Neuronal stem cell (in vitro differentiated cells): Measurements from ENCODE around the gene TNFSF18.

Experiments
- DNase-seq: peaks from one replicate; pipeline ENCODE4 v3.0.0-alpha.2; 2013; ENCODE audit warnings: low spot score
- H2AFZ ChIP-seq: one replicate; pipeline ENCODE4 v1.6.1; 2013; ENCODE audit warnings: mild to moderate bottlenecking, low read length, inconsistent platforms
- H2AK5ac ChIP-seq: 2 replicates; pipeline ENCODE4 v1.6.1; 2013; ENCODE audit warnings: low read depth, mild to moderate bottlenecking, inconsistent platforms, low read length, moderate library complexity, mixed read lengths
- H2BK120ac ChIP-seq: 2 replicates; pipeline ENCODE4 v1.6.1; 2013; ENCODE audit warnings: low read depth, mild to moderate bottlenecking, inconsistent platforms, low read length, moderate library complexity, mixed read lengths
- H2BK12ac ChIP-seq: one replicate; pipeline ENCODE4 v1.6.1; 2013; ENCODE audit warnings: low read length, inconsistent platforms
- H2BK15ac ChIP-seq: 2 replicates; pipeline ENCODE4 v1.6.1; 2013; ENCODE audit warnings: mild to moderate bottlenecking, low read length, inconsistent platforms, mixed read lengths
- H2BK5ac ChIP-seq: one replicate; pipeline ENCODE4 v1.6.1; 2013; ENCODE audit warnings: inconsistent platforms, mild to moderate bottlenecking, low read length, moderate library complexity
- H3K14ac ChIP-seq: one replicate; pipeline ENCODE4 v1.6.1; 2013; ENCODE audit warnings: low read length, inconsistent platforms
- H3K18ac ChIP-seq: 2 replicates; pipeline ENCODE4 v1.6.1; 2013; ENCODE audit warnings: low read length, inconsistent platforms
- H3K23ac ChIP-seq: 2 replicates; pipeline ENCODE4 v1.6.1; 2013; ENCODE audit warnings: low read depth, mild to moderate bottlenecking, mixed read lengths, low read length, inconsistent platforms; ENCODE audit not compliant: poor library complexity
- H3K27ac ChIP-seq: replicated peaks from 3 replicates; pipeline ENCODE4 v1.5.1; 2013; ENCODE audit warnings: low read length, inconsistent platforms
- H3K27me3 ChIP-seq, 3 experiments: 2 replicates each; pipeline ENCODE4 v1.6.1; 2013; ENCODE audit warnings: low read length in 3 of 3, mild to moderate bottlenecking in 2 of 3, inconsistent platforms in 1 of 3, low read depth in 1 of 3, mixed read lengths in 1 of 3, moderate library complexity in 1 of 3; ENCODE audit not compliant: control insufficient read depth in 3 of 3, insufficient read depth in 3 of 3
- H3K36me3 ChIP-seq, 2 donors: replicated peaks in 1 of 2; 2 replicates each; pipeline ENCODE4 v1.6.1; 2013; ENCODE audit warnings: low read length in 2 of 2; ENCODE audit not compliant: control insufficient read depth in 2 of 2, insufficient read depth in 2 of 2
- H3K4ac ChIP-seq: 2 replicates; pipeline ENCODE4 v1.6.1; 2013; ENCODE audit warnings: inconsistent platforms, mild to moderate bottlenecking, low read length, moderate library complexity
- H3K4me1 ChIP-seq, 2 donors: 1 replicate in 1 of 2; 2 replicates in 1 of 2; pipeline ENCODE4 v1.6.1; 2013; ENCODE audit warnings: low read length in 2 of 2, low read depth in 1 of 2; ENCODE audit not compliant: control insufficient read depth in 2 of 2, insufficient read depth in 1 of 2
- H3K4me2 ChIP-seq: one replicate; pipeline ENCODE4 v1.6.1; 2013; ENCODE audit warnings: mild to moderate bottlenecking, low read length, inconsistent platforms; ENCODE audit not compliant: insufficient read depth, poor library complexity, severe bottlenecking
- H3K4me3 ChIP-seq, 2 donors: 2 replicates each; pipeline ENCODE4 v1.5.1; 2013; ENCODE audit warnings: low read length in 2 of 2, mild to moderate bottlenecking in 2 of 2, inconsistent platforms in 1 of 2, moderate library complexity in 1 of 2
- H3K79me1 ChIP-seq: one replicate; pipeline ENCODE4 v1.6.1; 2013; ENCODE audit warnings: low read depth, mild to moderate bottlenecking, inconsistent platforms, low read length, moderate library complexity
- H3K9ac ChIP-seq: one replicate; pipeline ENCODE4 v1.6.1; 2013; ENCODE audit warnings: mild to moderate bottlenecking, low read depth, low read length, inconsistent platforms; ENCODE audit not compliant: poor library complexity
- H3K9me3 ChIP-seq, 2 donors: replicated peaks in 1 of 2; 2 replicates each; pipeline versions ENCODE3 to v1.6.1; 2013; ENCODE audit warnings: low read length in 2 of 2, mild to moderate bottlenecking in 2 of 2, inconsistent platforms in 1 of 2, low read depth in 1 of 2, mixed read lengths in 1 of 2, moderate library complexity in 1 of 2; ENCODE audit not compliant: control insufficient read depth in 2 of 2, insufficient read depth in 1 of 2
- H4K8ac ChIP-seq: one replicate; pipeline ENCODE4 v1.6.1; 2013; ENCODE audit warnings: low read depth, mild to moderate bottlenecking, inconsistent platforms, low read length, moderate library complexity
- H4K91ac ChIP-seq: one replicate; pipeline ENCODE4 v1.6.1; 2013; ENCODE audit warnings: low read length, low read depth, mild to moderate bottlenecking, inconsistent platforms; ENCODE audit not compliant: poor library complexity
- WGBS, 2 donors: extraction: QIAGEN DNeasy Blood & Tissue Kit; methylation state at CpG; one replicate each; pipeline ENCODE4 v1.1.7; 2013; ENCODE audit warnings: missing lambda C conversion rate in 2 of 2, mixed read lengths in 1 of 2; ENCODE audit not compliant: insufficient read length in 2 of 2, insufficient replicate concordance in 1 of 2; ENCODE audit errors: extremely low coverage in 2 of 2; 5-methylcytosine and 5-hydroxymethylcytosine counted together

The TNFSF18 gene

GRCh38 chr1:173009597-173009996 lies 41.1 kb downstream of the TNFSF18 start:
- no peak overlapping the region for H2BK15ac ChIP-seq
- H3K14ac ChIP-seq: no peak overlapping the region
- H2BK12ac ChIP-seq: no peak overlapping the region
- no peak overlapping the region for H2BK5ac ChIP-seq
- no peak overlapping the region for H4K8ac ChIP-seq
- H3K4me3 ChIP-seq: no peak overlapping the region
- no peaks in the 10 kb centered on the region for H3K79me1 ChIP-seq
- DNase-seq: no peak
- H4K91ac ChIP-seq: no peak overlapping the region
- no peak overlapping the region for H3K27ac ChIP-seq
- no peak overlapping the region for H2AFZ ChIP-seq
- H3K4ac ChIP-seq: no peak overlapping the region
- WGBS, 2 donors: no CpG with 5 or more reads among the region's 1 CpG
- H3K27me3 ChIP-seq: no peaks in the 10 kb centered on the region
- no peak overlapping the region for H2BK120ac ChIP-seq
- no peak overlapping the region for H3K23ac ChIP-seq
- H3K18ac ChIP-seq: no peak overlapping the region
- H3K4me2 ChIP-seq: no peak overlapping the region
- no peaks in the 10 kb centered on the region for H3K9me3 ChIP-seq
- no peak overlapping the region for H2AK5ac ChIP-seq
- no peaks in the 10 kb centered on the region for H3K4me1 ChIP-seq
- no peak overlapping the region for H3K9ac ChIP-seq
- H3K36me3 ChIP-seq: no peaks in the 10 kb centered on the region

- Histone ChIP-seq H3K4me1 (no peaks in the 10 kb centered on the region), H3K27ac (no peak overlapping the region), H2AK5ac (no peak overlapping the region), H2BK120ac (no peak overlapping the region), H3K9me3 (no peaks in the 10 kb centered on the region), H3K14ac (no peak overlapping the region), H4K91ac (no peak overlapping the region), H3K27me3 (no peaks in the 10 kb centered on the region), H3K9ac (no peak overlapping the region), H3K23ac (no peak overlapping the region), H2BK5ac (no peak overlapping the region), H3K18ac (no peak overlapping the region), H3K36me3 (no peaks in the 10 kb centered on the region), H2AFZ (no peak overlapping the region), H4K8ac (no peak overlapping the region), H3K4me2 (no peak overlapping the region), H3K4me3 (no peak overlapping the region), H3K79me1 (no peaks in the 10 kb centered on the region), H3K4ac (no peak overlapping the region), H2BK15ac (no peak overlapping the region), H2BK12ac (no peak overlapping the region)
- no CpG with 5 or more reads among the region's 2 CpGs for WGBS, 2 donors
- no peak for DNase-seq
These were observed 45.4 kb downstream of the TNFSF18 start for GRCh38 chr1:173005196-173005864.

- Histone ChIP-seq H2BK12ac (no peak overlapping the region), H3K36me3 (no peaks in the 10 kb centered on the region), H3K79me1 (no peaks in the 10 kb centered on the region), H2BK120ac (no peak overlapping the region), H3K4me1 (no peaks in the 10 kb centered on the region), H4K8ac (no peak overlapping the region), H3K18ac (no peak overlapping the region), H2BK5ac (no peak overlapping the region), H3K9ac (no peak overlapping the region), H2AK5ac (no peak overlapping the region), H2BK15ac (no peak overlapping the region), H3K27ac (no peak overlapping the region), H3K4me2 (no peak overlapping the region), H3K4ac (no peak overlapping the region), H3K14ac (no peak overlapping the region), H3K9me3 (no peaks in the 10 kb centered on the region), H3K23ac (no peak overlapping the region), H2AFZ (no peak overlapping the region), H4K91ac (no peak overlapping the region), H3K4me3 (no peak overlapping the region), H3K27me3 (no peaks in the 10 kb centered on the region)
- DNase-seq: no peak
- WGBS, 2 donors: no CpG with 5 or more reads among the region's 6 CpGs
These were observed 47.6 kb downstream of the TNFSF18 start for GRCh38 chr1:173002891-173003838.

- Histone ChIP-seq H3K36me3 (no peaks in the 10 kb centered on the region), H3K14ac (no peak overlapping the region), H3K27me3 (no peaks in the 10 kb centered on the region), H3K23ac (no peak overlapping the region), H4K8ac (no peak overlapping the region), H3K18ac (no peak overlapping the region), H2AK5ac (no peak overlapping the region), H3K79me1 (no peaks in the 10 kb centered on the region), H2AFZ (no peak overlapping the region), H3K4me2 (no peak overlapping the region), H3K4me3 (no peak overlapping the region), H2BK120ac (no peak overlapping the region), H2BK15ac (no peak overlapping the region), H3K9me3 (no peaks in the 10 kb centered on the region), H3K9ac (no peak overlapping the region), H2BK12ac (no peak overlapping the region), H3K27ac (no peak overlapping the region), H4K91ac (no peak overlapping the region), H2BK5ac (no peak overlapping the region), H3K4ac (no peak overlapping the region), H3K4me1 (no peaks in the 10 kb centered on the region)
- DNase-seq: no peak
- no CpG with 5 or more reads among the region's 3 CpGs for WGBS, 2 donors
These were observed 51.4 kb downstream of the TNFSF18 start for GRCh38 chr1:172999349-172999748.
